Esophagus muscularis mucosa (tissue), 4 donors: ENCODE results near the gene AP4S1.

Source experiments
- CTCF ChIP-seq, 3 experiments: fragments of 200-600 bp in 2 of 3; fragments of 450-650 bp in 1 of 3; sonication (generic) in 2 of 3; IDR thresholded peaks; one replicate each; pipeline ENCODE4 v1.5.1; 2017 to 2019; ENCODE audit warnings: antibody characterized with exemption in 3 of 3, mild to moderate bottlenecking in 2 of 3, moderate library complexity in 1 of 3
- EP300 ChIP-seq: sonication (generic); formaldehyde crosslinking; IDR thresholded peaks from one replicate; pipeline ENCODE4 v1.6.1; 2017; ENCODE audit warnings: antibody characterized with exemption
- POLR2AphosphoS5 ChIP-seq, 2 donors: sonication (generic); formaldehyde crosslinking; IDR thresholded peaks; one replicate each; pipeline ENCODE4 v1.6.1; 2017; ENCODE audit warnings: antibody characterized with exemption in 2 of 2

GRCh38 chr14:30999038-30999773 lies 26.2 kb upstream of the AP4S1 start:
- TF ChIP-seq CTCF (IDR thresholded peaks at IDR 0.05) (no peak), EP300 (no peak), POLR2AphosphoS5 (IDR thresholded peaks at IDR 0.05) (no peak)
